Measurements from ENCODE around the gene GORASP1.

- no peak for TF ChIP-seq CTCF (IDR thresholded peaks at IDR 0.05)
- TF ChIP-seq POLR2A (IDR thresholded peaks at IDR 0.05): no peak
Observed at GRCh38 chr3:39112113-39112512, 4.7 kb upstream of the GORASP1 start.
